ENCODE data around the gene IGIP. TPM values are rescaled to one million over a fixed set of nuclear protein-coding genes. Genes with fewer than 3 reads are reported as not detected.

IGIP gene
- total RNA-seq, 1 donor: 10.5 TPM

DNA sequence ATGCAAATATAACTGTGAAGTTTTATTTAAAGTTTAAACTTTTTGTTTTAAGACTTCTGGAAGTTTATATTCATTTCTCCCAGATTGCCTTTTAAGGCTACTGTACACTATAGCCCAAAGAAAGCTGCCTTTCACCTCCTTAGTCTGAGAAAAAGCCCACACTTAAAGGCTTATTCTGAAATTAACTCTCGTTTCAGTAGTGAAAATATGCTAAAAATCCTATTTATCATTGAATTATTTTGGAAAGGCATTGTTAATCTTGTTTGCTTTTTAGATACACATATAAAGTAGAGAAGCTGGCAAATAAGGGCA, 15.1 kb upstream of the IGIP start:
- Histone ChIP-seq H3K79me2 (ENCODE audit: insufficient read depth, low read length) (peaks cover 73% of the 10 kb centered on the region), H3K4me3 (ENCODE audit: insufficient read depth, low read length) (no peak overlapping the region), H3K4me2 (ENCODE audit: insufficient read depth, low read length) (no peak overlapping the region), H3K36me3 (ENCODE audit: insufficient read depth, low read length) (no peaks in the 10 kb centered on the region), H2AFZ (ENCODE audit: low read length) (no peak overlapping the region), H4K20me1 (ENCODE audit: insufficient read depth, low read length) (peaks cover 40% of the 10 kb centered on the region), H3K27me3 (ENCODE audit: insufficient read depth, low read length) (no peaks in the 10 kb centered on the region), H3K4me1 (ENCODE audit: insufficient read depth, low read length) (peaks cover 41% of the 10 kb centered on the region), H3K9me3 (ENCODE audit: low read depth, low read length) (no peaks in the 10 kb centered on the region), H3K27ac (ENCODE audit: low read depth, low read length) (no peak overlapping the region)
- TF ChIP-seq CTCF (IDR thresholded peaks at IDR 0.05; ENCODE audit: extremely low read depth, low read depth, low read length): no peak
- no peak for DNase-seq (ENCODE audit: insufficient read length, low spot score, missing footprints)

DNA sequence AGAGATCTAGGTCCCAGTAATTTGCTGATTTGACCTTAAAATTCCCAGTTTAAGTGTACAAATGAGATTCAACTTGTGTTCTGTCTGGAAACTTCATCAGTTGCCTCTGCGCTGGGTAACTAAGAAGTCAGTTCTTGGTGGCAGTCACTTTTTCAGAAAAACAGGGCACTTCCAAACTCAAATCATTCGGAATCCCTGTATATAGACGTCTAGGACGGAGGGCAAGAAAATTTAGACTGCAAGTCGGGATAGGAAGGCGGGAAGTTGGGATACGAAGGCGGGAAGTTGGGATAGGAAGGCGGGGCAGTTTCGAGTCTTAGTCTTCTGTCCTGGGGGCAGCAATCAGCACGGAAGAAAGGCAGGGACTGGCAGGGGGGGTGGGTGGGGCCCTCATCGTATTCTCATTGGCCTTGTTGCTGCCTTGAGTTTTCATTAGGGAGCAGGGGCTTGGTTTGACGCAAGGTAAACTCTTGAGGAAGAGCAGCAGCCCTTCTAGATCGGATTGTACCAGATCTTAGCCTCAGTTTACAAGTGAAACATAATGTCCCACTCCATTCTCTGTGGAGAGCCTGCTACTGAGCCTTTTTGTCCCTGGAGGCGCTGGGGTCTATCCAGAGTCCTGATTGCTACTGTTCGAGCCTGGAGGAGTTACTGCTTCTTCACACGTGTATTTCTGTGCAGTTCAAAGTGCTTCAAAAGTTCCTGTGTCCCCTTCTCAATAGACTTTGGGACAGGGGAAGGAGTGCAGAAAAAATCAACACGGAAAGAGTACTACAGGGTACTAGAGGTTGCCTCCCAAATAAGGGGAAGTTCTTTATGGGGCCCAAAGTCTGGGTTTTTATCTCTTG, 14.5 kb upstream of the IGIP start:
- H3K4me2 ChIP-seq (ENCODE audit: insufficient read depth, low read length): no peak overlapping the region
- H3K4me1 ChIP-seq (ENCODE audit: insufficient read depth, low read length): peaks cover 47% of the 10 kb centered on the region
- no peak overlapping the region for H3K27ac ChIP-seq (ENCODE audit: low read depth, low read length)
- no peak overlapping the region for H2AFZ ChIP-seq (ENCODE audit: low read length)
- H3K9me3 ChIP-seq (ENCODE audit: low read depth, low read length): no peaks in the 10 kb centered on the region
- H3K4me3 ChIP-seq (ENCODE audit: insufficient read depth, low read length): no peak overlapping the region
- no peaks in the 10 kb centered on the region for H3K36me3 ChIP-seq (ENCODE audit: insufficient read depth, low read length)
- no peaks in the 10 kb centered on the region for H3K27me3 ChIP-seq (ENCODE audit: insufficient read depth, low read length)
- H4K20me1 ChIP-seq (ENCODE audit: insufficient read depth, low read length): peaks cover 46% of the 10 kb centered on the region
- H3K79me2 ChIP-seq (ENCODE audit: insufficient read depth, low read length): peaks cover 80% of the 10 kb centered on the region
- TF ChIP-seq CTCF (IDR thresholded peaks at IDR 0.05; ENCODE audit: extremely low read depth, low read depth, low read length): no peak
- no peak for DNase-seq (ENCODE audit: insufficient read length, low spot score, missing footprints)

DNA sequence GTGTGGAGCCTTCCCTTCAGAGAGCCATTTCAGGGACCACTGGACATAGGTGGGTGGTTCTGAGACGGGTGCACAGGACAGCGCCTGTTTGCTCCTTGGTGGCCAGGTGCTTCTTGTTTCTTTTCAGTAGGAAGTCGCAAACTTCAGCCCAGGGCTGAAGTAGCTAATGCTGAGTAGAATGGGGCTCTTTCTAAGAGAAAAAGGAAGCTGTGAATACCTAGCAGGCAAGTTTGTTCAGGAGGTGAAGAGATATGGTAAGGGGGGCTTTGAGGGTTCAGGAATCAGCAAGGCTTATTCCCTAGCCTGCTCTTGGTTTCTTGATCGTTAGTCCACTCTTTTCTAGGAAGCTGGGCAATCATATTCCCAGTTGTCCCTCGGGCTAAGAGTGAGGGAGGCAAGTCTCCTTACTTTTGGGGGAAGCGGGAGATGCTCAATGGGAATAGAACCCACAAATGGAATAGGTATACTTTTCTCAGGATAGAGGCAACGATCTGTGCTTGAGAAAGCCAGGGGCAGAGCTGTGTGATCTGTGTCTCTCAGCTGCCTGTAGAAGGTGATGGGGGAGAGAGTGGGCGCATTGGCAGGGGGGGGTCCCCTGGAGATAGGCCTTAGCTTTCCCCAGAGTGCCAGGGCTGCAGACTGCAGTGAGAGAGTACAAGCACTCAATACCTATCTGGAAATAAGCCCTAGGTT, 13.7 kb upstream of the IGIP start:
- no peaks in the 10 kb centered on the region for H3K36me3 ChIP-seq (ENCODE audit: insufficient read depth, low read length)
- H4K20me1 ChIP-seq (ENCODE audit: insufficient read depth, low read length): peaks cover 52% of the 10 kb centered on the region
- no peak for DNase-seq (ENCODE audit: insufficient read length, low spot score, missing footprints)
- no peak for TF ChIP-seq CTCF (IDR thresholded peaks at IDR 0.05; ENCODE audit: extremely low read depth, low read depth, low read length)
- peaks cover 43% of the 10 kb centered on the region for H3K4me1 ChIP-seq (ENCODE audit: insufficient read depth, low read length)
- H3K27me3 ChIP-seq (ENCODE audit: insufficient read depth, low read length): no peaks in the 10 kb centered on the region
- peaks cover 87% of the 10 kb centered on the region for H3K79me2 ChIP-seq (ENCODE audit: insufficient read depth, low read length)
- no peak overlapping the region for H3K4me3 ChIP-seq (ENCODE audit: insufficient read depth, low read length)
- peak overlapping the region; percentile 94 for H3K4me2 ChIP-seq (ENCODE audit: insufficient read depth, low read length)
- H3K27ac ChIP-seq (ENCODE audit: low read depth, low read length): no peak overlapping the region
- no peak overlapping the region for H2AFZ ChIP-seq (ENCODE audit: low read length)
- H3K9me3 ChIP-seq (ENCODE audit: low read depth, low read length): no peaks in the 10 kb centered on the region

DNA sequence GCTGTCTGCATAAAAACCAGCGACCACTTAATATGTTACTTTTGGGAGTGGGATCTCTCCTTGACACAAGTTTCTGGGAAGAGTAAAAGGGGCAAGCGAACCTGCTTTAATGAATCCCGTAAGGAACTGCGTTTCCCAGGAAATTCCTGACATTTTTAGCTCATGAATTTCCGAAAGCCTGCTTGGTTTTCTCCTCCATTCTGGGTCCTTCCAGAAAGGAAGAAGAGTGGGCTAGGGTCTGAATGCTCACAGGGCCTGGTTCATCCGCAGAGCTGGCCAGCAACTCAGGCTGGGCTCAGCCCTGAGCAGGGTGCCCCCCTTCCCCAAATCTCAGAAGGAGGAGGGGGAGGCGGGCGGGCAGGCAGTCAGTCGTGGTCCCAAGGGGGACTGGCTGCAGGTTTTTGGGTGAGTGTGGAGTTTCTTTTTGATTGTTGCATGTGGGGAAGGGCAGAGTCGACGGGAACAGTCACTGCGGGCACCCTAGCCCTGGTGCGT, 13.0 kb upstream of the IGIP start:
- H3K79me2 ChIP-seq (ENCODE audit: insufficient read depth, low read length): peaks cover 95% of the 10 kb centered on the region
- TF ChIP-seq CTCF (IDR thresholded peaks at IDR 0.05; ENCODE audit: extremely low read depth, low read depth, low read length): no peak
- peaks cover 39% of the 10 kb centered on the region for H3K4me1 ChIP-seq (ENCODE audit: insufficient read depth, low read length)
- H4K20me1 ChIP-seq (ENCODE audit: insufficient read depth, low read length): peaks cover 60% of the 10 kb centered on the region
- no peaks in the 10 kb centered on the region for H3K27me3 ChIP-seq (ENCODE audit: insufficient read depth, low read length)
- no peaks in the 10 kb centered on the region for H3K36me3 ChIP-seq (ENCODE audit: insufficient read depth, low read length)
- peak overlapping the region; percentile 82 for H3K4me3 ChIP-seq (ENCODE audit: insufficient read depth, low read length)
- peak; percentile 88 for DNase-seq (ENCODE audit: insufficient read length, low spot score, missing footprints)
- H2AFZ ChIP-seq (ENCODE audit: low read length): no peak overlapping the region
- H3K9me3 ChIP-seq (ENCODE audit: low read depth, low read length): no peaks in the 10 kb centered on the region
- peak overlapping the region; percentile 94 for H3K4me2 ChIP-seq (ENCODE audit: insufficient read depth, low read length)
- peak overlapping the region; percentile 72 for H3K27ac ChIP-seq (ENCODE audit: low read depth, low read length)

Measured in osteoblast (primary cell).